HepG2 (cell line): ENCODE results near the gene KCNE4. TPM values are rescaled to one million over a fixed set of nuclear protein-coding genes. Genes with fewer than 3 reads are reported as not detected.

Experiments used
- ATAC-seq: fragments of 200-7000 bp; cut with Tn5 transposase; 3 replicates; pipeline ENCODE4 v1.9.1; 2020; ENCODE audit warnings: mild to moderate bottlenecking, moderate library complexity
- BruUV-seq: library from RNA; stranded (reverse); fragments of 400-500 nt; replicated peaks from 2 replicates; lab custom pipeline; 2021; lab: Mats Ljungman, UMichigan
- CTCF ChIA-PET: fragments of 300-600 bp; formaldehyde crosslinking; extraction: SDS; loops from one replicate; lab custom pipeline; 2021; ENCODE audit warnings: low total read pairs, inconsistent platforms, low intra/inter-chr PET ratio; lab: Yijun Ruan, JAX
- POLR2A ChIA-PET: fragments of 350-600 bp; sonication (Branson Sonifier 250); formaldehyde crosslinking; loops from one replicate; lab custom pipeline; 2020; ENCODE audit warnings: antibody characterized with exemption, inconsistent platforms; lab: Yijun Ruan, JAX
- DNase-seq: peaks from one replicate; pipeline ENCODE4 v3.0.0-alpha.2; 2015; ENCODE audit warnings: low spot score
- FAIRE-seq: peaks from 3 replicates; lab custom pipeline; 2011; peaks lifted over from hg19 to GRCh38; lab: Jason Lieb, UNC
- H2AFZ ChIP-seq: one replicate; pipeline ENCODE4 v1.6.1; 2011; ENCODE audit warnings: low read length, inconsistent platforms
- H3K27ac ChIP-seq: fragments of 300-600 bp; 3 replicates; pipeline ENCODE4 v1.8.0; 2011; ENCODE audit warnings: mixed run types, mild to moderate bottlenecking, mixed read lengths, low read length, inconsistent platforms; ENCODE audit not compliant: insufficient read depth; ENCODE audit errors: extremely low read length
- H3K27me3 ChIP-seq, 2 experiments: fragments of 200-600 bp in 1 of 2; 2 replicates in 1 of 2; 3 replicates in 1 of 2; pipeline versions ENCODE4 v1.6.0 to v1.8.0; 2011; ENCODE audit warnings: low read length in 2 of 2, mild to moderate bottlenecking in 2 of 2, moderate library complexity in 2 of 2, inconsistent platforms in 1 of 2; ENCODE audit not compliant: insufficient read depth in 2 of 2, control insufficient read depth in 1 of 2
- H3K36me3 ChIP-seq, 2 experiments: fragments of 200-600 bp in 1 of 2; replicated peaks in 1 of 2; 2 replicates in 1 of 2; 3 replicates in 1 of 2; pipeline versions ENCODE4 v1.5.1 to v1.8.0; 2011; ENCODE audit warnings: low read length in 2 of 2, inconsistent platforms in 1 of 2; ENCODE audit not compliant: insufficient read depth in 2 of 2, control insufficient read depth in 1 of 2
- H3K4me1 ChIP-seq: 2 replicates; pipeline ENCODE4 v1.5.1; 2012; ENCODE audit warnings: low read length, inconsistent platforms; ENCODE audit not compliant: insufficient read depth
- H3K4me2 ChIP-seq: 2 replicates; pipeline ENCODE4 v1.6.0; 2011; ENCODE audit warnings: low read depth, low read length, inconsistent platforms
- H3K4me3 ChIP-seq, 3 experiments: fragments of 200-600 bp in 1 of 3; sonication (generic), shearing (Covaris generic) in 1 of 3; replicated peaks in 1 of 3; 2 replicates each; pipeline ENCODE4 v1.5.1; 2011 to 2016; ENCODE audit warnings: low read length in 3 of 3, inconsistent platforms in 2 of 3, low read depth in 2 of 3, mild to moderate bottlenecking in 2 of 3, control low read depth in 1 of 3, mixed read lengths in 1 of 3; ENCODE audit not compliant: insufficient read depth in 1 of 3
- H3K79me2 ChIP-seq: one replicate; pipeline ENCODE4 v1.6.1; 2011; ENCODE audit warnings: low read length, inconsistent platforms; ENCODE audit not compliant: insufficient read depth
- H3K9ac ChIP-seq: 2 replicates; pipeline ENCODE4 v1.6.0; 2011; ENCODE audit warnings: mild to moderate bottlenecking, low read depth, low read length, inconsistent platforms; ENCODE audit not compliant: insufficient read depth
- H3K9me3 ChIP-seq: 2 replicates; pipeline ENCODE4 v1.5.1; 2012; ENCODE audit warnings: mild to moderate bottlenecking, low read length
- H4K20me1 ChIP-seq: 2 replicates; pipeline ENCODE4 v1.6.0; 2011; ENCODE audit warnings: inconsistent platforms, mild to moderate bottlenecking, low read length, moderate library complexity; ENCODE audit not compliant: insufficient read depth
- CAMTA2 ChIP-seq: sonication (generic); formaldehyde crosslinking; IDR thresholded peaks from 2 replicates; pipeline ENCODE4 v1.4.0; 2020; ENCODE audit warnings: mild to moderate bottlenecking, missing genetic modification reagents, borderline replicate concordance
- GPN1 ChIP-seq: sonication (generic); formaldehyde crosslinking; IDR thresholded peaks from 2 replicates; pipeline ENCODE4 v1.5.1; 2020; ENCODE audit warnings: missing genetic modification reagents, borderline replicate concordance
- GTF3A ChIP-seq: sonication (generic); formaldehyde crosslinking; conservative IDR thresholded peaks from 2 replicates; pipeline ENCODE4 v1.4.0; 2020; ENCODE audit warnings: mild to moderate bottlenecking, missing genetic modification reagents
- HNF4G ChIP-seq, 2 experiments: sonication (generic) in 1 of 2; formaldehyde crosslinking in 1 of 2; IDR thresholded peaks; 2 replicates each; pipeline versions ENCODE4 v1.4.0 to v1.6.1; 2011 to 2020; ENCODE audit warnings: borderline replicate concordance in 2 of 2, low read depth in 2 of 2, mild to moderate bottlenecking in 2 of 2, low read length in 1 of 2, missing genetic modification reagents in 1 of 2, moderate library complexity in 1 of 2
- SIX4 ChIP-seq: sonication (generic); formaldehyde crosslinking; IDR thresholded peaks from 2 replicates; pipeline ENCODE4 v1.4.0; 2020; ENCODE audit warnings: missing genetic modification reagents
- ZBTB21 ChIP-seq: sonication (generic); formaldehyde crosslinking; IDR thresholded peaks from 2 replicates; pipeline ENCODE4 v1.4.0; 2020; ENCODE audit warnings: missing genetic modification reagents
- ZFP82 ChIP-seq: sonication (generic); formaldehyde crosslinking; IDR thresholded peaks from 2 replicates; pipeline ENCODE4 v1.5.1; 2020; ENCODE audit warnings: mild to moderate bottlenecking, missing genetic modification reagents, borderline replicate concordance
- ZNF383 ChIP-seq: sonication (generic); formaldehyde crosslinking; IDR thresholded peaks from 2 replicates; pipeline ENCODE4 v1.4.0; 2020; ENCODE audit warnings: missing genetic modification reagents, mild to moderate bottlenecking, borderline replicate concordance
- ZNF616 ChIP-seq: sonication (generic); formaldehyde crosslinking; IDR thresholded peaks from 2 replicates; pipeline ENCODE4 v1.5.0; 2020; ENCODE audit warnings: low read depth, mild to moderate bottlenecking, missing genetic modification reagents
- ZNF768 ChIP-seq: sonication (generic); formaldehyde crosslinking; IDR thresholded peaks from 2 replicates; pipeline ENCODE4 v1.4.0; 2020; ENCODE audit warnings: missing genetic modification reagents
- WGBS: methylation state at CpG from one replicate; pipeline ENCODE4 v1.1.6; 2017; ENCODE audit warnings: low lambda C conversion rate; 5-methylcytosine and 5-hydroxymethylcytosine counted together
- in situ Hi-C: cut with HindIII; loops from 2 replicates; pipeline ENCODE4 v1.10.0; 2017; ENCODE audit warnings: low pct_unique_long_range_greater_than_20kb; ENCODE audit not compliant: extremely low pct_ligation_motif_present
- intact Hi-C: fragments of 100-400 bp; cut with micrococcal nuclease; formaldehyde crosslinking; loops from one replicate; pipeline ENCODE4 v1.10.0; 2022; ENCODE audit not compliant: unreplicated experiment
- polyA plus RNA-seq, 8 experiments: library from polyadenylated mRNA; depleted of rRNA in 3 of 8; stranded (reverse) in 7 of 8; unstranded in 1 of 8; fragments of >200 nt; fragmentation: Illumina TruSeq in 4 of 8; extraction: Trizol in 4 of 8; gene quantifications; 2 replicates each; pipeline versions ENCODE4 v1.2.1 to v1.2.3, GENCODE V29; 2011 to 2016; ENCODE audit warnings: low read depth in 4 of 8, missing spikeins in 1 of 8, mixed read lengths in 1 of 8; ENCODE audit not compliant: insufficient read depth in 1 of 8
- total RNA-seq, 5 experiments: library from RNA; depleted of rRNA; stranded (reverse); fragments of >200 nt; fragmentation: Illumina TruSeq; extraction: Trizol; gene quantifications; 2 replicates each; pipeline ENCODE4 v1.2.3, GENCODE V29; 2016; ENCODE audit warnings: low read depth in 1 of 5
- TF ChIP-seq, protein P1 (sequence below): fragments of 450-650 bp; IDR thresholded peaks from 2 replicates; pipeline ENCODE4 v1.6.1; 2016
- TF ChIP-seq, protein P2 (sequence below): IDR thresholded peaks from 2 replicates; pipeline ENCODE4 v1.6.1; 2016; ENCODE audit warnings: low read depth, borderline replicate concordance
- TF ChIP-seq, protein P3 (sequence below): sonication (generic); formaldehyde crosslinking; IDR thresholded peaks from 2 replicates; pipeline ENCODE4 v1.5.1; 2020; ENCODE audit warnings: mild to moderate bottlenecking, missing genetic modification reagents, moderate library complexity
- TF ChIP-seq, protein P4 (sequence below): sonication (generic); formaldehyde crosslinking; IDR thresholded peaks from 2 replicates; pipeline ENCODE4 v1.4.0; 2020; ENCODE audit warnings: missing genetic modification reagents; ENCODE audit errors: not compliant biosample characterization

The KCNE4 gene
- total and polyA plus RNA-seq, 2 of the 13 experiments (the other 11 are each of a cell fraction or from before 2014, with no cell fraction given): not detected

DNA sequence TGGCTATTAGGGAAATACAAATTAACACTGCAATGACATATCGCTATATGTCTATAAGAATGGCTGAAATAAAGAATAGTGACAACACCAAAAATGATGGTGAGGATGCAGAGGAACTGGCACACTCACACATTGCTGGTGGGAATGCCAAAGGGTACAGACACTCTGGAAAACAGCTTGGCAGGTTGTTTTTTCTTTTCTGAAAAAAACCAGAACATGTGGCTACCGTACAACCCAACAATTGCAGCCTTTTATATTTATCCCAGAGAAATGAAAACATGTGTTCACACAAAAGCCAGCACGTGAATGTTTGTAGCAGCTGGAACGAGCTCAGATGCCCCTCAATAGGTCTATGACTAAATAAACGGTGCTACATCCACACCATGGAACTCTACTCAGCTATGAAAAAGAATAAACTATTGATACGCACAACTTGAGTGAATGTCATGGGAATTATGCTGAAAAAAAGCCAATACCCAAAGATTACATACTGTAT, 45.9 kb downstream of the KCNE4 start:
- in situ Hi-C loops: loop anchor here (25.0 kb wide), 1 partner anchor 411 kb away; no protein-coding TSS in a partner anchor
- Histone ChIP-seq H2AFZ (no peak overlapping the region), H4K20me1 (no peaks in the 10 kb centered on the region), H3K4me2 (no peak overlapping the region), H3K27me3 (0 out of 5 replicates have a peak, but pooled peaks cover 0 to 4% of the 10 kb centered on the region in 2 experiments), H3K9ac (no peak overlapping the region), H3K9me3 (no peaks in the 10 kb centered on the region), H3K79me2 (no peaks in the 10 kb centered on the region), H3K4me1 (no peaks in the 10 kb centered on the region), H3K36me3 (no peaks in the 10 kb centered on the region), H3K27ac (no peak overlapping the region), H3K4me3 (no peak overlapping the region)
- no TSS peak for BruUV-seq
- ATAC-seq: no peak
- ChIA-PET CTCF (no interaction called here), POLR2A (no interaction called here)
- TF ChIP-seq, protein P1, sequence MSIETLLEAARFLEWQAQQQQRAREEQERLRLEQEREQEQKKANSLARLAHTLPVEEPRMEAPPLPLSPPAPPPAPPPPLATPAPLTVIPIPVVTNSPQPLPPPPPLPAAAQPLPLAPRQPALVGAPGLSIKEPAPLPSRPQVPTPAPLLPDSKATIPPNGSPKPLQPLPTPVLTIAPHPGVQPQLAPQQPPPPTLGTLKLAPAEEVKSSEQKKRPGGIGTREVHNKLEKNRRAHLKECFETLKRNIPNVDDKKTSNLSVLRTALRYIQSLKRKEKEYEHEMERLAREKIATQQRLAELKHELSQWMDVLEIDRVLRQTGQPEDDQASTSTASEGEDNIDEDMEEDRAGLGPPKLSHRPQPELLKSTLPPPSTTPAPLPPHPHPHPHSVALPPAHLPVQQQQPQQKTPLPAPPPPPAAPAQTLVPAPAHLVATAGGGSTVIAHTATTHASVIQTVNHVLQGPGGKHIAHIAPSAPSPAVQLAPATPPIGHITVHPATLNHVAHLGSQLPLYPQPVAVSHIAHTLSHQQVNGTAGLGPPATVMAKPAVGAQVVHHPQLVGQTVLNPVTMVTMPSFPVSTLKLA: peak; percentile 66
- TF ChIP-seq, protein P2, sequence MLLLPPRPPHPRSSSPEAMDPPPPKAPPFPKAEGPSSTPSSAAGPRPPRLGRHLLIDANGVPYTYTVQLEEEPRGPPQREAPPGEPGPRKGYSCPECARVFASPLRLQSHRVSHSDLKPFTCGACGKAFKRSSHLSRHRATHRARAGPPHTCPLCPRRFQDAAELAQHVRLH (CRISPR knock-in tag): no peak
- FAIRE-seq: no peak
- intact Hi-C loops: no loop called here
- DNase-seq: no peak
- 7% methylated on average over 6 of the region's 6 CpGs for WGBS

DNA sequence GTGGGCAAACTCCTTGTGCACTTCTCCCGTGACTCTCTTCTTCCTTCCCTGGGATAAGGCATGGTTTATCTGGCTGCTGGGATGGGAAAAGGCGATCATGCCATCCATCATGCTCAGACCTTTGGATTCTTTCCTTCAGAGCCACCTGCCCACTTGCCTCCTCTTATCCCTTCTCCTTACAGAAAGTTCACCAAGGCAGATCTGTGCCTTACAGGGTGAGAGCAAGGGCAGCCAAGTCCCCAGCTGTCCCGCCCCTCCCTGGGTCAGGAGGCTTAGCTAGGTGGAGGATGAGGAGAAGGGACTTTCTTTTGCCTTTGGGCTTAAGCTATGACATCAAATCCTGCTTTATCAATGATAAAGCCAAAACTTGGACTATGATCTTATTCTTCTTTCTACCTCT, 47.6 kb downstream of the KCNE4 start:
- FAIRE-seq: no peak
- Histone ChIP-seq H3K4me3 (no peak overlapping the region), H3K4me2 (no peak overlapping the region), H3K27ac (no peak overlapping the region), H3K4me1 (no peaks in the 10 kb centered on the region), H2AFZ (no peak overlapping the region), H3K9ac (no peak overlapping the region), H4K20me1 (no peaks in the 10 kb centered on the region), H3K36me3 (no peaks in the 10 kb centered on the region), H3K9me3 (no peaks in the 10 kb centered on the region), H3K79me2 (no peaks in the 10 kb centered on the region), H3K27me3 (0 out of 5 replicates have a peak, but pooled peaks cover 1 to 8% of the 10 kb centered on the region in 2 experiments)
- ChIA-PET POLR2A (no interaction called here), CTCF (no interaction called here)
- WGBS: 0% methylated on average over 3 of the region's 3 CpGs
- BruUV-seq: no TSS peak
- DNase-seq: no peak
- in situ Hi-C loops: loop anchor here (25.0 kb wide), 1 partner anchor 412 kb away; no protein-coding TSS in a partner anchor
- ATAC-seq: no peak
- intact Hi-C loops: no loop called here
- TF ChIP-seq ZNF768 (no peak), CAMTA2 (CRISPR knock-in tag) (no peak), HNF4G (IDR thresholded peaks at IDR 0.05; ENCODE audit: borderline replicate concordance, low read depth, low read length) (no peak), HNF4G (CRISPR knock-in tag; IDR thresholded peaks at IDR 0.05; ENCODE audit: borderline replicate concordance, low read depth) (no peak), GTF3A (CRISPR knock-in tag) (no peak), GPN1 (CRISPR knock-in tag) (no peak), ZNF383 (CRISPR knock-in tag) (no peak), SIX4 (no peak), ZFP82 (CRISPR knock-in tag) (no peak), ZNF616 (CRISPR knock-in tag) (no peak), ZBTB21 (no peak)
- TF ChIP-seq, protein P3, sequence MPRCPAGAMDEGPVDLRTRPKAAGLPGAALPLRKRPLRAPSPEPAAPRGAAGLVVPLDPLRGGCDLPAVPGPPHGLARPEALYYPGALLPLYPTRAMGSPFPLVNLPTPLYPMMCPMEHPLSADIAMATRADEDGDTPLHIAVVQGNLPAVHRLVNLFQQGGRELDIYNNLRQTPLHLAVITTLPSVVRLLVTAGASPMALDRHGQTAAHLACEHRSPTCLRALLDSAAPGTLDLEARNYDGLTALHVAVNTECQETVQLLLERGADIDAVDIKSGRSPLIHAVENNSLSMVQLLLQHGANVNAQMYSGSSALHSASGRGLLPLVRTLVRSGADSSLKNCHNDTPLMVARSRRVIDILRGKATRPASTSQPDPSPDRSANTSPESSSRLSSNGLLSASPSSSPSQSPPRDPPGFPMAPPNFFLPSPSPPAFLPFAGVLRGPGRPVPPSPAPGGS (CRISPR knock-in tag): no peak
- TF ChIP-seq, protein P4, sequence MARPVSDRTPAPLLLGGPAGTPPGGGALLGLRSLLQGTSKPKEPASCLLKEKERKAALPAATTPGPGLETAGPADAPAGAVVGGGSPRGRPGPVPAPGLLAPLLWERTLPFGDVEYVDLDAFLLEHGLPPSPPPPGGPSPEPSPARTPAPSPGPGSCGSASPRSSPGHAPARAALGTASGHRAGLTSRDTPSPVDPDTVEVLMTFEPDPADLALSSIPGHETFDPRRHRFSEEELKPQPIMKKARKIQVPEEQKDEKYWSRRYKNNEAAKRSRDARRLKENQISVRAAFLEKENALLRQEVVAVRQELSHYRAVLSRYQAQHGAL (CRISPR knock-in tag): no peak
